ENCODE data around the gene RMND1. TPM values are rescaled to one million over a fixed set of nuclear protein-coding genes. Genes with fewer than 3 reads are reported as not detected.
"Not testable (repeated sequence)": the region's sequence is repeated elsewhere in the genome, so short reads cannot be mapped to it uniquely, and the experiment has no call there.

RMND1 gene
- total RNA-seq, 2 donors from 2014 or later: 9.5 to 13.0 TPM

GRCh38 chr6:151370509-151371078 is 81.3 kb downstream of the RMND1 start:
- no peak for DNase-seq
- no peak for ATAC-seq
- intact Hi-C loops (cut with DNase I): no loop called here

GRCh38 chr6:151365233-151365632 is 86.7 kb downstream of the RMND1 start:
- ATAC-seq: no peak

GRCh38 chr6:151359486-151359885 is 92.4 kb downstream of the RMND1 start:
- intact Hi-C loops (cut with DNase I): no loop called here
- ATAC-seq: no peak
- no peak for DNase-seq

More at GRCh38 chr6:151365233-151365632, 86.7 kb downstream of the RMND1 start:
- no peak for DNase-seq
- intact Hi-C loops (cut with DNase I): no loop called here

DNA sequence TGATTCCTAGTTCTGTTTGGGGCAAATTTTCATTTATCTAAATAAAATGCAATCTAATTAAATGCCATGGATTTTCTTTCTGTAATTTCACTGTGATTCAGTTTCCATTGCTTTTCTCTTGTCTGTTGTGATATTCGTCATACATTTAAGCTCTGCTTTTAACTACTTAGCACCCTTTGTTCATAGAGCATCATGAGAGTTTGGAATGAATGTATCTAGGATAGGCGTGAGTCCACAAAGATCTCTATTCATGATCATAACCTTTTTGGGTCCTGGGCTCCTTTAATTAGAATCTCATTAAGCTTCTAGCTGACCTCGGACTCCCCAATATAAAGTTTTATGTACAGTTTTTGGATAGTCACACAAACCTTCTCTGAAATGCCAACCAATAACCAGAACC is 93.5 kb downstream of the RMND1 start:
- ATAC-seq (no peak), DNase-seq (no peak)
- intact Hi-C loops (cut with DNase I): no loop called here

- DNase-seq (no peak), ATAC-seq (no peak)
- intact Hi-C loops (cut with DNase I): no loop called here
Observed at GRCh38 chr6:151357758-151358436, 94.0 kb downstream of the RMND1 start.

DNA sequence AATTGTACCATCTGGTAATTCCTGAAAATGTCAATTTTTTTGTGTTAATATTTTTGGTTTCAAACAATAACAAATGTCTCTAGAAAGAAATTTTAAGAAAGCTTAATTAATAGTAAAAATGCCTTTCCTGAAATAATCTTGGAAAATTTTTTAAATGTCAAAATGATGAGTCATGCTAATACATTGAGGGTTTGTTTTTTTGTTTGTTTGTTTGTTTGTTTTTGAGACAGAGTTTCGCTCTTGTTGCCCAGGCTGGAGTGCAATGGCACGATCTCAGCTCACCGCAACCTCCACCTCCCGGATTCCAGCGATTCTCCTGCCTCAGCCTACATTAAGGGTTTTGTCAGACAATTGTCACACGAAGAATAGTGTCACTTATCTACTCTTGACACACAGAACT is 94.9 kb downstream of the RMND1 start:
- intact Hi-C loops (cut with DNase I); ATAC-seq; DNase-seq: not testable (repeated sequence)

Other genes starting within 250 kb of the RMND1 start
- 10 to 100 TPM; 44.9 to 60.1 TPM for gene AKAP12, start 212.2 kb downstream of the RMND1 start, total RNA-seq
- gene ZBTB2, start 60.6 kb downstream of the RMND1 start, total RNA-seq: 1 to 10 TPM; 4.2 to 6.6 TPM
- 1 to 10 TPM in 1 of 2 donors, under 1 TPM in 1; 0.85 to 1.4 TPM for gene CCDC170, start 41.9 kb upstream of the RMND1 start, total RNA-seq